Testis (tissue), 3 donors: ENCODE measurements around the gene TUBGCP3. TPM values are rescaled to one million over a fixed set of nuclear protein-coding genes. Genes with fewer than 3 reads are reported as not detected.

Experiments used
- DNase-seq: peaks from one replicate; pipeline ENCODE4 v3.0.0-alpha.2; 2019
- H3K27ac ChIP-seq, 2 donors: fragments of 200-600 bp; sonication (generic); one replicate each; pipeline ENCODE4 v1.5.1; 2019
- H3K27me3 ChIP-seq: fragments of 200-600 bp; sonication (generic); one replicate; pipeline ENCODE4 v1.5.1; 2019
- H3K36me3 ChIP-seq: fragments of 200-600 bp; sonication (generic); one replicate; pipeline ENCODE4 v1.5.1; 2017; ENCODE audit warnings: low read depth; ENCODE audit errors: missing control alignments
- H3K4me1 ChIP-seq: fragments of 200-600 bp; sonication (generic); one replicate; pipeline ENCODE4 v1.5.1; 2019
- H3K4me3 ChIP-seq, 2 donors: fragments of 200-600 bp; sonication (generic); one replicate each; pipeline ENCODE4 v1.5.1; 2017 to 2019
- H3K9me3 ChIP-seq: fragments of 200-600 bp; sonication (generic); one replicate; pipeline ENCODE4 v1.5.1; 2017
- POLR2A ChIP-seq: fragments of 450-650 bp; IDR thresholded peaks from one replicate; pipeline ENCODE4 v1.6.1; 2017; ENCODE audit warnings: antibody characterized with exemption, mild to moderate bottlenecking, moderate library complexity
- WGBS, 2 donors: methylation state at CpG; one replicate each; pipeline ENCODE4 v1.1.5; 2018; 5-methylcytosine and 5-hydroxymethylcytosine counted together
- intact Hi-C: fragments of 100-400 bp; cut with DNase I; formaldehyde crosslinking; loops from one replicate; pipeline ENCODE4 v1.15.1; 2023; ENCODE audit warnings: low total_unique reads
- polyA plus RNA-seq: library from polyadenylated mRNA; stranded (reverse); fragments of 350-450 nt; fragmentation: Illumina TruSeq; extraction: RNeasy Lipid Tissue Mini Kit (QIAGEN cat#74804); gene quantifications from one replicate; pipeline ENCODE4 v1.2.3, GENCODE V29; 2014; ENCODE audit warnings: low read depth, low replicate concordance; ENCODE audit not compliant: insufficient read depth
- total RNA-seq, 2 donors: library from RNA; depleted of rRNA; stranded (reverse); fragments of >200 nt; gene quantifications; one replicate each; pipeline ENCODE4 v1.2.3, GENCODE V29; 2016
- TF ChIP-seq, protein P1 (sequence below), 3 experiments: fragments of 450-650 bp in 2 of 3; fragments of 200-600 bp in 1 of 3; sonication (generic) in 1 of 3; IDR thresholded peaks; one replicate each; pipeline ENCODE4 v1.5.1; 2016 to 2019; ENCODE audit warnings: antibody characterized with exemption in 3 of 3, mild to moderate bottlenecking in 2 of 3, moderate library complexity in 1 of 3

The TUBGCP3 gene
- total and polyA plus RNA-seq, 3 donors from 2014 or later, result 42.4 to 53.1 (median 53.1) TPM

DNA sequence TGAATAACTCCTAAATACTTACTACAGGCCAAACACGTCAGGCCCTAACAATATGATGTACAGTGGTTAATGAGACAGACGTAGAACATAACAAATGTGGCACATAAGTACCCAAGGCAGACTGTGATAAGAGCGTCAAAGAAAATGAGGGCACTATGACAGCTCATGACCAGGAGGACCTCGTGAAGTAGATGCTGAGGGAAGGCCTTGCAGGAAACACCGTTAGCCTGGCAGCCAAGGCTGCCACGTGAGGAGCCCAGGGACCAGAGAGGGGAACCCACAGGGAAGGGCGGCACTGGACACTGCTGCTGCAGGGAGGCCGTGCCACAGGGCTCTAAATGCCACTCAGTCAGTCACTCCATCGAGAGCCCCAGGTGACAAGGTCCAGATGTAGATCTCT is 5.7 kb downstream of the TUBGCP3 start:
- H3K4me3 ChIP-seq, result no peak overlapping the region
- 86 to 90% methylated on average over 9 of the region's 9 CpGs for WGBS, 2 donors
- intact Hi-C loops, result no loop called here
- DNase-seq, result no peak
- no peaks in the 10 kb centered on the region for H3K9me3 ChIP-seq
- TF ChIP-seq, protein P1, sequence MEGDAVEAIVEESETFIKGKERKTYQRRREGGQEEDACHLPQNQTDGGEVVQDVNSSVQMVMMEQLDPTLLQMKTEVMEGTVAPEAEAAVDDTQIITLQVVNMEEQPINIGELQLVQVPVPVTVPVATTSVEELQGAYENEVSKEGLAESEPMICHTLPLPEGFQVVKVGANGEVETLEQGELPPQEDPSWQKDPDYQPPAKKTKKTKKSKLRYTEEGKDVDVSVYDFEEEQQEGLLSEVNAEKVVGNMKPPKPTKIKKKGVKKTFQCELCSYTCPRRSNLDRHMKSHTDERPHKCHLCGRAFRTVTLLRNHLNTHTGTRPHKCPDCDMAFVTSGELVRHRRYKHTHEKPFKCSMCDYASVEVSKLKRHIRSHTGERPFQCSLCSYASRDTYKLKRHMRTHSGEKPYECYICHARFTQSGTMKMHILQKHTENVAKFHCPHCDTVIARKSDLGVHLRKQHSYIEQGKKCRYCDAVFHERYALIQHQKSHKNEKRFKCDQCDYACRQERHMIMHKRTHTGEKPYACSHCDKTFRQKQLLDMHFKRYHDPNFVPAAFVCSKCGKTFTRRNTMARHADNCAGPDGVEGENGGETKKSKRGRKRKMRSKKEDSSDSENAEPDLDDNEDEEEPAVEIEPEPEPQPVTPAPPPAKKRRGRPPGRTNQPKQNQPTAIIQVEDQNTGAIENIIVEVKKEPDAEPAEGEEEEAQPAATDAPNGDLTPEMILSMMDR (IDR thresholded peaks at IDR 0.05), result no peak
- no peak for TF ChIP-seq POLR2A
- H3K4me1 ChIP-seq, result no peaks in the 10 kb centered on the region
- H3K27me3 ChIP-seq, result no peaks in the 10 kb centered on the region
- H3K27ac ChIP-seq, result no peak overlapping the region
- H3K36me3 ChIP-seq, result no peaks in the 10 kb centered on the region

DNA sequence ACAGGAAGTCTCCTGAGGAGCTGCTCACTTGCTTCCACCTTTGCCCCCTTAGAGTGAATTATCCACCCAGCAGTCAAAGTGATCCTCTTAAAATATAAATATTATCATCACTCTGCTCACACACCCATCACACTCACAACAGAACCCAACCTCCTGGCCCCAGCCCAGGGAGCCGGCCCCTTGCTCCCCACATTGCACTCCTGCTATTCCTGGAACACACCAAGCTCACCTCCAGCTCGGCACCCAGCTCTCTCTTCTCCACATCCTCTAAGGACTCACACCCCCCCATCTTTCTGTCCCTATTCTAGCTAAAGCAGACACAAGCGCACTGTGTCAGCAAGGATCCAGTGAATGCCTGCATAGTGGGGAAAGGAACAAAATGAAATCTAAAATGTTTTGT is 7.0 kb downstream of the TUBGCP3 start:
- 89% methylated on average over 3 of the region's 3 CpGs for WGBS, 2 donors
- no peak for DNase-seq
- intact Hi-C loops, result no loop called here

DNA sequence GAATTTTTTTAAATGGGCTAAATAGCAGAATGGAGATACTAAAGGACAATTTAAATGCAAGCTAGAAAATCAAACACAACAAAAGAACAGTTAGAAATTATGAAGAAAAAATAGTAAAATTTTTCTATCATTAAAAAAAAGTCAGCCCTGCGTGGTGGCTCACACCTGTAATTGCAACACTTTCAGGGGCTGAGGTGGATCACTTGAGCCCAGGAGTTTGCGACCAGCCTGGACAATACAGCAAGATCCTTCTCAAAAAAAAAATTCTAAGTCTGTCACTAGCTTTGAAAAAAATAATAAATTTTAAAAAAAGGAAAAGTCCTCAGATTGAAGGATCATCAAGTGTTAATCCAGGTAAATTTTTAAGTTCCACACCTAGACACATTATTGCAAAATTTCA is 7.7 kb downstream of the TUBGCP3 start:
- TF ChIP-seq POLR2A, result no peak
- TF ChIP-seq, protein P1 (IDR thresholded peaks at IDR 0.05), result no peak
- H3K27ac ChIP-seq, result no peak overlapping the region
- H3K4me3 ChIP-seq, result no peak overlapping the region
- intact Hi-C loops, result no loop called here
- no peaks in the 10 kb centered on the region for H3K4me1 ChIP-seq
- H3K9me3 ChIP-seq, result no peaks in the 10 kb centered on the region
- no peak for DNase-seq
- WGBS, 2 donors, result 91 to 95% methylated on average over 2 of the region's 2 CpGs
- H3K27me3 ChIP-seq, result no peaks in the 10 kb centered on the region
- H3K36me3 ChIP-seq, result no peaks in the 10 kb centered on the region

More for the DNA sequence above, 7.0 kb downstream of the TUBGCP3 start:
- no peak overlapping the region for H3K4me3 ChIP-seq
- no peaks in the 10 kb centered on the region for H3K9me3 ChIP-seq
- H3K4me1 ChIP-seq, result no peaks in the 10 kb centered on the region
- H3K27ac ChIP-seq, result no peak overlapping the region
- TF ChIP-seq, protein P1 (IDR thresholded peaks at IDR 0.05), result no peak
- no peaks in the 10 kb centered on the region for H3K27me3 ChIP-seq
- no peaks in the 10 kb centered on the region for H3K36me3 ChIP-seq

DNA sequence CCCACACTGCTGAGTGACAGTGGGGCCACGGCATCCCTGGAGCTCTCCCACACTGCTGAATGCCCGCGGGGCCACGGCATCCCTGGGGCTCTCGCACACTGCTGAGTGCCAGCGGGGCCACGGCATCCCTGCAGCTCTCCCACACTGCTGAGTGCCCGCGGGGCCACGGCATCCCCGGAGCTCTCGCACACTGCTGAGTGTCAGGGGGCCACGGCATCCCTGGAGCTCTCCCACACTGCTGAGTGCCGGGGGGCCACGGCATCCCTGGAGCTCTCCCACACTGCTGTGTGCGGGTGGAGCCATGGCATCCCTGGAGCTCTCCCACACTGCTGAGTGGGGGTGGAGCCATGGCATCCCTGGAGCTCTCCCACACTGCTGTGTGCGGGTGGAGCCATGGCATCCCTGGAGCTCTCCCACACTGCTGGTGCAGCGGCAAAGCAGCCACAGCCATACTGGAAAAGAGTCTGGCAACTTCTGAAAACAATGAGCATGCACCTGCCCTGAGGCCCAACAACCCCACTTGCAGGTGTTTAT is 8.6 kb downstream of the TUBGCP3 start:
- H3K36me3 ChIP-seq, result no peaks in the 10 kb centered on the region
- H3K4me1 ChIP-seq, result no peaks in the 10 kb centered on the region
- no peak overlapping the region for H3K27ac ChIP-seq
- H3K27me3 ChIP-seq, result no peaks in the 10 kb centered on the region
- WGBS, 2 donors, result 91% methylated on average over 7 to 15 of the region's 18 CpGs
- DNase-seq, result no peak
- H3K4me3 ChIP-seq, result no peak overlapping the region
- TF ChIP-seq POLR2A, result no peak
- TF ChIP-seq, protein P1 (IDR thresholded peaks at IDR 0.05), result no peak
- H3K9me3 ChIP-seq, result no peaks in the 10 kb centered on the region
- intact Hi-C loops, result no loop called here

DNA sequence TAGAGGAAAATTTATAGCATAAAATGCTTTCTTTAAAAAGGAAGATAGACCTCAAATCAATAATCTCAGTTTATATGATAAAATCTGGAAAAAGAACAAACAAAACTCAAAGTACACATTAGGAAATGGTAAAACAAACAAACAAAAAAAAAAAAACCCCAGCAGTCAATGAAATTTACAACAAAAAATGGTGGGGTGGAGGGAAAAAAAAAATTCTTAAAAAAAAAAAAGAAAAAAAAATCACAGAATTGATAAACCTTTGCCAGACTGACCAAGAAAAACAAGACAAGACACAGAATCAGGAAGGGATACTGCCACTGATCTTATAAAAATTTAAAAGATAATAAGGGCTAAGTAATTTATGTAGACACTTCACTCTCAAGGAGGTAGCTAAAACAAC is 11.2 kb downstream of the TUBGCP3 start:
- Histone ChIP-seq H3K27me3 (no peaks in the 10 kb centered on the region), H3K4me3 (no peak overlapping the region), H3K36me3 (no peaks in the 10 kb centered on the region), H3K27ac (no peak overlapping the region), H3K4me1 (no peaks in the 10 kb centered on the region), H3K9me3 (no peaks in the 10 kb centered on the region)
- TF ChIP-seq, protein P1 (IDR thresholded peaks at IDR 0.05), result no peak
- TF ChIP-seq POLR2A, result no peak
- DNase-seq, result no peak
- intact Hi-C loops, result no loop called here
